Mucosa of gallbladder (tissue), 1 donor: Measurements from ENCODE around the gene KDM2A. TPM values are rescaled to one million over a fixed set of nuclear protein-coding genes. Genes with fewer than 3 reads are reported as not detected.
A peak's percentile ranks its signal among the peaks of the same experiment; 100 is the strongest.

Experiments used
- DNase-seq: peaks from one replicate; pipeline ENCODE4 v3.0.0-alpha.2; 2020; ENCODE audit warnings: low spot score
- total RNA-seq: library from RNA; stranded (reverse); gene quantifications from one replicate; pipeline ENCODE4 v1.2.1, GENCODE V29; 2021
- donor health status: DM: no; HTN: no; CAD: no.

Gene KDM2A
- total RNA-seq, 1 donor from 2014 or later: 76.9 TPM

GRCh38 chr11:67301313-67301921, 182.4 kb downstream of the KDM2A start:
- no peak for DNase-seq

- no peak for DNase-seq
Measured at GRCh38 chr11:67301951-67302516, 183.0 kb downstream of the KDM2A start.

- no peak for DNase-seq
Measured at GRCh38 chr11:67302571-67303131, 183.6 kb downstream of the KDM2A start.

- peak; percentile 76 for DNase-seq
Measured at GRCh38 chr11:67303132-67303834, 184.2 kb downstream of the KDM2A start, which contains the start of gene SSH3. SSH3 (plus strand) TSS chr11:67303530; CDS start chr11:67303626, 96 bp downstream.

- DNase-seq: no peak
Measured at GRCh38 chr11:67303835-67304411, 184.9 kb downstream of the KDM2A start.

- DNase-seq: no peak
Measured at GRCh38 chr11:67304511-67305113, 185.5 kb downstream of the KDM2A start.

GRCh38 chr11:67306769-67307544, 187.9 kb downstream of the KDM2A start:
- DNase-seq: no peak

- DNase-seq: no peak
Measured at GRCh38 chr11:67307545-67308001, 188.5 kb downstream of the KDM2A start.

Other genes starting within 250 kb of the KDM2A start
- 24.7 TPM for gene PC, start 160.9 kb upstream of the KDM2A start, total RNA-seq
- not detected for gene C11orf86, start 144.0 kb upstream of the KDM2A start, total RNA-seq
- 0.58 TPM for gene SYT12, start 96.1 kb upstream of the KDM2A start, total RNA-seq
- gene RHOD, start 62.4 kb upstream of the KDM2A start, total RNA-seq: 23.3 TPM
- gene GRK2, start 147.2 kb downstream of the KDM2A start, total RNA-seq: 86.1 TPM
- 80.5 TPM for gene ANKRD13D, start 170.0 kb downstream of the KDM2A start, total RNA-seq
- gene SSH3, start 184.3 kb downstream of the KDM2A start, total RNA-seq: 107 TPM
- gene POLD4, start 234.3 kb downstream of the KDM2A start, total RNA-seq: 87.5 TPM